Stimulated activated CD4-positive, alpha-beta T cell treated with anti-CD3 and anti-CD28 coated beads, TNF-alpha, amount 100 ng/mL, for 1 hour (primary cell): ENCODE data around the gene CDK4.
"Not testable (repeated sequence)": the region's sequence is repeated elsewhere in the genome, so short reads cannot be mapped to it uniquely, and the experiment has no call there.

Experiments used
- DNase-seq, 3 donors: peaks; one replicate each; pipeline ENCODE4 v3.0.0-alpha.2; 2020; ENCODE audit warnings: low read depth in 3 of 3, low spot score in 1 of 3

Gene CDK4

DNA sequence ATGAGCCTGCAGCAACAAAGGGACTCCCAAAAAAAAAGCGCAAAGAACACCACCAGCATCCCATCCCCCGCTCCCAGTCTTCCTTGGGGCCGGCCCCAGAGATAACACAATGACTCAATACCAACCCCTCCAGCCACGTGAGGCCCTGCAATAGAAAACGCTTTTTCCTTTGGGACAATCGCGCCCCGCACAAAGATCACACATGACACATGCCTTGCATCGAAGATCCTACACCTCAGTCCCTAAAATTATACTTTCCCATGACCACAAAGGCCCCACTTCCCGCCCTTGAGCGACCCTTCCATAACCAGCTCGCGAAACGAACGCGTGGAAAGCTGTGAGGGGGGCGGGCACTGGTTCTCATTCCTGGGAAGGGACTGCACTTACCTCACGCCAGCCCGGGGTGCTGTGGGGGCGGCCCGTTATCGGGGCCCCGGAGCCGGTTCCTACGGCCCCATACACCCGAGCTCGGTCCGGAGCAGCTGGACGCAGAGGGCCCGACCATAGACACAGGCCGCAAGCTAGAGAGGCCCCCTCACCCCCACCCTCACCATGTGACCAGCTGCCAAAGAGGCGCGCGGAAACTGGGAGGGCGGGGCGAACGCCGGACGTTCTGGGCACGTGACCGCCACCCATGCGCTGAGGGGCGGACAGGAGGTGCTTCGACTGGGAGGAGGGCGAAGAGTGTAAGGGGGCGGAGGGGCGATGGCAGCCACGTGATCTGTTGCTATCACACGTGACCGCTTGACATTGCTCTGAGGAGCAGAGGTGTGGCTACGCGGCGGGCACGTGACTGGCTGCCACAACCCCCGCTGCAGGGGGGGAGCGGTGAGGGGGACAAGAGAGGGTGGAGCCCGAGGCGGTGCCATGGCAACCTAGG, at the start of gene CDK4:
TSS of gene CDK4 (minus strand) at position 523 of the 880 bp plus-strand sequence. CDS start 593 bp downstream, outside the sequence.
- DNase-seq: peak; percentile 89 to 99 (median 96)

GRCh38 chr12:57800965-57801364, 48.9 kb upstream of the CDK4 start:
- DNase-seq: no peak

DNA sequence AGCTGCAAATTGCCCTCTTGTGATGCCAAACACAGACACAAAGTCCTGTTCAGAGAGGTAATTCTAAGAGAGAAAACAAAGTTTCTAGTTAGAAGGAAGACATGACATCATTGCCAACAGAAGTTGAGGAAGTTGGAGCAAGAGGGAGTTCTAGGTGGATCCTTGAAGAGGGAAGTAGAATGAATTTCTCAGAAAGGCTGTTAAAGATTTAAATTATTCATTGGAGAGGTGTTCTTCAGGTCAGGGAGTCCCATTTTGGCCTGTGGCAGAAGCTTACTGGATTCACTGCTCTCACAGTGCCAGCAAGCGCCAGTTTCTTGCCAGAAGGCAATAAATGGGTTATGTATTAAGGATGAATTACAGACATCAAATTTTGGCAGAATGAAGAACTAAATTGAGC, 45.8 kb upstream of the CDK4 start:
- DNase-seq: no peak

DNA sequence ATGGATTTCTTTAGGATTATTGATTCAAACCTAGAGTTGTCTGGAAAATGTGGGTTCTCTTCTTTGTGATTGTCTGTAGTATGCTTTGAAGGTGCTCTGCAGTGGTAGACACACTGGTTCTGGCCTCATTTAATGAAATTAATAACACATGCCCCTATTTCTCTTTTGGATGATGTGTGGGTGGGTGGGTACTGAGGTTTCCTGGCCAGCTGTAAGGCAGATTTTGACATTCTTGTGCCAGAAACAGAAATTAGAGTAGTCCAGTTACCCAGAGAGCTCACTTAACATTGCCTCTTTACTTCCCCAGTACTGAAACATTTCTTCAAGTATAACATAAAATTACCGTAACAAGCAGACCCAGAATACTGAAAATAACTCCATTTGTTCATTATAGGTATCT, 44.9 kb upstream of the CDK4 start:
- no peak for DNase-seq

DNA sequence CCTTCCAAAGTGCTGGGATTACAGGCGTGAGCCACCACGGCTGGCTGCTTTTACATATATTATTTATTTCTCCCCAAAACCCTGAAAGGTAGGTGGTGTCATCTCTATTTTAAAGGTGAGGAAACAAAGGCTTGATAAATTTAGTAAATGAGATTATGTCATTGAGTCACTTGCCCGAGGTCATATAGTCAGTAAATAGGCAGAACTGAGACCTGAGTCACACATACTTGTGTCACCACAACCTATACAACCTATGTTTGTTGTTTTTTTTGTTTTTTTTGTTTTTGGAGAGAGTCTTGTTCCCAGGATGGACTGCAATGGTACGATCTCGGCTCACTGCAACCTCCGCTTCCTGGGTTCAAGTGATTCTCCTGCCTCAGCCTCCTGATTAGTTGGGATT, 43.2 kb upstream of the CDK4 start:
- DNase-seq: no peak

DNA sequence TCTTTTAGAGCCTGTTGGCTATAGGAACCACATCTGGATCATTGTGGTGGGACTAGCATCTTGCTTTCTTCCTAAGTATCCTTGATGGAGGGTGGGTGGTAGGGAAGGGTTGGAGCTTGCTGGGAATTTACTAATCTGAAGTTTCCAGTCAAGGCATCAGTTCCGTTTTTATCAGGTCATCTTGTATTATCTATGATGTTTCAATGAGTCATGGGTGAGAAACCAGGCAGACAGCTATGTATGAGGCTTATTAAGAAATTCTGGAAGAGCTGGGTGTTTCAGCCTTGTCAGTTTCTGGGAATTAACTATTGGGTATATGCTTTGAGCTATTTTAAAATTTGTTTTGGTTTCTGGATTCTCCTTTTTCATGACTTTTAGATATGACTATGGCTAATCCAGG, 41.8 kb upstream of the CDK4 start:
- DNase-seq: no peak

DNA sequence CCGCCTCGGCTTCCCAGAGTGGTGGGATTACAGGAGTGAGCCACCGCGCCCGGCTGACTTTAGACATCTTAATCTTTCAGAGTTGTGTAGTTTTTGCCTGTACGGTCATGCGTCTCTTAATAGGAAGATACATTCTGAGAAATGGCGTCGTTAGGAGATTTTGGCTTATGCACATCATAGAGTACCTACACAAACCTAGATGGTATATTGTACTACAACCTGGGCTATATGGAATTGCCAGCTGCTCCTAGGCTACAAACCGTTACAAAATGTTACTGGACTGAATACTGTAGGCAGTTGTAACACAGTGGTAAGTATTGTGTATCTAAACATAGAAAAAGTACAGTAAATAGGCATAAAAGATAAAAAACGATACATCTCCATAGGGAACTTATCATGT, 31.8 kb upstream of the CDK4 start:
- no peak for DNase-seq

DNA sequence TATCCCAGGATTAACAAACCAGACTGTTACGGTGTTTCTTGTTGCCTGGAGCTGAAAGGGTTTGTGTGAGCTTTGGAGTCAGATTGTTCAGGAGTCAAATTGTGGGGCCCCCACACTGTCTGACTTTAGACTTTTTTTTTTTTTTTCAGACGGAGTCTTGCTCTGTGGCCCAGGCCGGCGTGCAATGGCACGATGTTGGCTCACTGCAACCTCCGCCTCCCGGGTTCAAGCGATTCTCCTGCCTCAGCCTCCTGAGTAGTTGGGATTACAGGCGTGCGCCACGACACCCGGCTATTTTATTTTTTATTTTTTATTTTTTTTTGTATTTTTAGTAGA, 31.3 kb upstream of the CDK4 start:
- no peak for DNase-seq

- peak; percentile 89 to 98 (median 91) for DNase-seq
Observed at GRCh38 chr12:57782608-57783465, 30.7 kb upstream of the CDK4 start, which contains the start of gene TSFM. TSFM (plus strand) TSS chr12:57782787; CDS start chr12:57782802, 15 bp downstream.

- DNase-seq: no peak
Observed at GRCh38 chr12:57782243-57782607, 30.1 kb upstream of the CDK4 start.

- no peak for DNase-seq
Observed at GRCh38 chr12:57781801-57782200, 29.7 kb upstream of the CDK4 start.

DNA sequence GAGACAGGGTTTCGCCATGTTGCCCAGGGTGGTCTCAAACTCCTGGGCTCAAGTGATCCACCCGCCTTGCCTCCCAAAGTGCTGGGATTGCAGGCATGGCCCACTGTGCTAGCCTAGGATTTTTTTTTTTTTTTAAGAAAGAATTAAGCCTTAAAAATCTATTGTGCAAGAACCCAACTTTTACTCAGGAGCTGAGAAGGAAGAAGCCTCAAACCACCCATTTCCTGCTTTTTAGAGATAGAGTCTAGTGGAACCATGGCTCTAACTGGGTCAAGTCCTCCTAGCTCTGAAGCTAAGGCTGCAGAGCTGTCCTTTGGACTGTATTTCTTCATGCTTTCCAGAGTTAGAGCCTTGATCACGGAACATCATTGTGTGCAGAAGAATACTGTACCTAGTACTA, 29.1 kb upstream of the CDK4 start:
- no peak for DNase-seq

DNA sequence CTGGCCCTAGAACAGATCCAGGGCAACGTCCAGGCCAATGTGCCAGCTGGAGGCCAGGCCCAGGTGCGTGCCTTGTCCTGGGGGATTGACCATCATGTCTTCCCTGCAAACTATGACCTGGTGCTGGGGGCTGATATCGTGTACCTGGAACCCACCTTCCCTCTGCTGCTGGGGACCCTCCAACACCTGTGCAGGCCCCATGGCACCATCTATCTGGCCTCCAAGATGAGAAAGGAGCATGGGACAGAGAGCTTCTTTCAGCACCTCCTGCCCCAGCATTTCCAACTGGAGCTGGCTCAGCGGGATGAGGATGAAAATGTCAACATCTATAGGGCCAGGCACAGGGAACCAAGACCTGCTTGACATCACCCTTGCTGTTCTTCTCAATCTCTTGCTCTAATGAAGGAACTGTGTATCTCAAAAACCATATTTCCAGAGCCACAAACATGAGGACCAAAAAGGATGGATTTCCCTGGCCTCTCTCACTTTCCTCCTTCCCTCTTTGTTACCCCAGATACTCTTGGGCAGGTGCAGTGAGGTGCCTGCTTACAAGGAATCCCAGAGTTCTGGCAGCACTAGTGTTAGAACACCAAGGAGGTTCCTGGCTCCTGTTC, 28.3 kb upstream of the CDK4 start:
- DNase-seq: no peak

DNA sequence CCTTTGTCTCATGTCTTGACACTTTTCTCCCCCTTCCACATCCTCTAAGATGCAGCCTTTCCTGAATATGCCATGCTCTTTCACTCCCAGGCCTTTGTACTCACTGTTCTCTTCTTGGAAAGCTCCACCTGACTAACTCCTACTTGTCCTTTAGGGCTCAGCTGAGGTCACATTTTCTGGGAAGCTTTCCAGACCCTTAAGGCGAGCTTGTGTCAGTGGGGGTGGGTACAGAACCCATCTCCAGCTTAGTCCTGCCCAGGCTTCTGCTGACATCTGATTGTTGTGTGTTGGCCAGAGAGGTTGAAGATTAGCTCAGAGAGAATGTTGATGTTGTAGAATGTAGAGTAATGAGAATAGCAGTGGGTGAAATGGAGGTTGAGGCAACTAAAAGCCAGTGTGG, 27.6 kb upstream of the CDK4 start:
- no peak for DNase-seq

- DNase-seq: no peak
Observed at GRCh38 chr12:57777911-57778310, 25.8 kb upstream of the CDK4 start.

- no peak for DNase-seq
Observed at GRCh38 chr12:57777367-57777766, 25.3 kb upstream of the CDK4 start.

GRCh38 chr12:57776247-57776587, 24.1 kb upstream of the CDK4 start:
- no peak for DNase-seq

DNA sequence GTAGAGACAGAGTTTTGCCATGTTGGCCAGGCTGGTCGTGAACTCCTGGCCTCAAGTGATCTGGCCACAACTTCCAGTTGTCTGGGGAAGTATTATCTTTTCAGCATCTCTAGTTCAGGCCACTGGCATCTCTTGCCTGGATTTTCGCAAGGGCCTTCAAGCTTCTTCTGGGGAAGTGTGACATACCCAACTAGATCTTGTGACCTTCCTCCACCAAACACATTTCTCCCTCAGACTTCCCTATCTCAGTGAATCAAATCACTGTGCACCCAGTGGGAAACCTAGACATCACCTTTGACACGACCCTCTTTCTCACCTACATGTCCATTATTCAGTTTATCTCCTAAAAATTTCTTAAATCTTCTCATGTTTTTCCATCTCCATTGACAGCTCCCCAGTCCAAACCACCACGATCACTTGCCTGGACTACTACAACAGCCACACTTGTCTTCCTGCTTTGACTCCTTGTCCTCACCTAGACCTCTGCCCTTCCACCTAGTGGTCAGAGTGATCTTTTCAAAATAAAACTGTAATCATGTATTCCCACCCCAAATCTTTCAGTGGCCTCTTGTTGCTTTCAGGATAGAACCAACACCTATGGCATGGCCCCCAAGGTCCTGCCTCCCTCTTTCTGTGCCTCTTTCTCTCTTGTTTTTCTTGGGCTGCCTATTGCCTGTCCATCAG, 23.6 kb upstream of the CDK4 start:
- no peak for DNase-seq

DNA sequence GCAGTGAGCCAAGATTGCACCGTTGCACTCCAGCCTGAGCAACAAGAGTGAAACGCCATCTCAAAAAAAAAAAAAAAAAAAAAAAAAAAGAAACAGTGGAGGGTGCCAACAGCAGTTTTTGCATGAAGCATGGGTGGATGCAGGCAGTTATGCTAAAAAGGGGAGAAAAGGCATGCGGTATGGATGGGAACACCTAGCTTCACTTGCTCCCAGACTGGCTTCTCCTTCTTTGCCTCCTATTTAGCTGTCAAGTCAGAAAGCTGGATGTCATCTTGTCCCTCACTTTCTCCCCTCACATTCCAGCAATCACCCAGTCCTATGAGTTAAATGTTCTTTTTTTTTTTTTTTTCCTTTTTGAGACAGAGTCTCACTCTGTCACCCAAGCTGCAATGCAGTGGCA, 22.9 kb upstream of the CDK4 start:
- no peak for DNase-seq

DNA sequence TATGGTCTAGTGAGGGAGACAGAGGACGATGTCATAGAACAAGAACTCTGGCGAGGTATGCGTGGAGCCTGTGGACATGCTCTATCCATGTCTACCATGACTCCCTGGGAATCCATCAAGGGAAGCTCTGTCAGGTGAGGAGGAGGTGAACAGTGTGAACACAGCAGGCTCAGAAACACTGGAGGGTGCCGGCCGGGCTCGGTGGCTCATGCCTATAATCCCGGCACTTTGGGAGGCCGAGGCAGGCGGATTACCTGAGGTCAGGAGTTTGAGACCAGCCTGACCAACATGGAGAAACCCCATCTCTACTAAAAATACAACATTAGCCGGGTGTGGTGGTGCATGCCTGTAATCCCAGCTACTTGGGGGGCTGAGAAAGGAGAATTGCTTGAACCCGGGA, 22.5 kb upstream of the CDK4 start:
- not testable (repeated sequence) for DNase-seq
